ENCODE results near the gene DTNA.
"Not testable (repeated sequence)": the region's sequence is repeated elsewhere in the genome, so short reads cannot be mapped to it uniquely, and the experiment has no call there.

DTNA gene

DNA sequence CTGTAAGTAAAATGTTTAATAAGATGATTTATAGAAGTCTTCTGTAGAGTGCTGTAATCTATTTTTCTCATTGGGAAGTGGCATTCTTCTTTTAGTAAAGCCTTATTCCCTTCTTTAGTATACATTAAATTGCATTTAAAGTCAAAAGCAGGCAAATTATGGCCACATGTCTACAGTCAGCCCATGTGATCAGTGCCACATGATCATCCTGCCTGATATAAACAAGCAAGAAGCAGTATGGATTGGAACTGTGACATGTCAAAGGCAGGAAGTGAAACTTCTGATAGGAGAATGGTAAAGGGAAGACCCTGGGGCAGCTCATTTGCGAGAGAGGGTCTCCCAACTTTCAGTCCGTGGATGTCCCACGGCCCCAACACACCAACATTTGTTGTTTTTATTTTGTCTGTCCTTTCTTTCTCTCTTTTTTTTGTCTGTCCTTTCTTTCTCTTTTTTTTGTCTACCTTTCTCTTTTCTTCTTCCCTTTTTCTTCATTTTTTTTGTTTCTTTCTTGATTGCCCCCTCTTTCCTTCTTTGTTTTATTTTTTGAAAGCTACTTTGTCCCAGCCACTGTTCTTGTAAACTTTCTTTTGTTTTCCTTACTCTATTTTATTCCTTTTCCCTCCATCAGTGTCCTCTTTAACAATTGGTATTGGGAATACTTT is 154.9 kb downstream of the DTNA start:
- no peak for DNase-seq

DNA sequence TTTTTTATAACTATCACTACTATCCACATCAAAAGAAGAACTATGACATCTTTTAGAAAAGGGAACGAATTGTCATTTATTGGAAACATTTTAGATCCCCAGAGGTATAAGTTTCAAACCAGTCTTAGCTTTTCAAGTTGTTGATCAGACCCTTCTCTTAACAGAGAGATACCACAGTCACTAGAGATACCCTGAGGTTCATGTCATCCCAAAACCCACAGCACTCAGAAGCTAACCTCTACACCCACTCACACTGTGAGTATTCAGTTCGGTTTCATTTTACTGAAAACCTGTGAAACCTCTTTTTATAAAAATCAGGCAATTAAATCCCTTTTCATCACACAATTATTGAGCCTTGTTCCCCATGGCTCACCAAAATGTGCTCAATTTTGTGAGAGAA is 156.2 kb downstream of the DTNA start:
- no peak for DNase-seq

DNA sequence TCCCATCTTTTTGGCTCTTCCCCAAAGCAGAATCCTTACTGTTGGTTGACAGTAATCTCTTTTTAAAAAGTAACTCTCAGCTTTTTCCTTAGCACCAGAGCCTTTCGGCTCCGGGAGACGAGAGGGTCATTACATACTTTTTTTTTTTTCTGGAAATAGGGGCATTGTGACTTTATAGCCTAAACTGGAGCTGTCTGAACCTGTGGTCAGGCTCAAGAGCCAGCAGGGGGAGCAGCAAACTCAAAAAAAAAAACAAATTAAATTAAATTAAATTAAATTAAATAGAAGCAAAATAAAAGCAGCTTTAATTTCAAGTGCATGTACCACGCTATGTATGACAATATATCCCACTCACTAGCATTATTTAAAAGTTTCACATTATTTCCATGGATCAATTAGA is 156.6 kb downstream of the DTNA start:
- DNase-seq, result no peak

DNA sequence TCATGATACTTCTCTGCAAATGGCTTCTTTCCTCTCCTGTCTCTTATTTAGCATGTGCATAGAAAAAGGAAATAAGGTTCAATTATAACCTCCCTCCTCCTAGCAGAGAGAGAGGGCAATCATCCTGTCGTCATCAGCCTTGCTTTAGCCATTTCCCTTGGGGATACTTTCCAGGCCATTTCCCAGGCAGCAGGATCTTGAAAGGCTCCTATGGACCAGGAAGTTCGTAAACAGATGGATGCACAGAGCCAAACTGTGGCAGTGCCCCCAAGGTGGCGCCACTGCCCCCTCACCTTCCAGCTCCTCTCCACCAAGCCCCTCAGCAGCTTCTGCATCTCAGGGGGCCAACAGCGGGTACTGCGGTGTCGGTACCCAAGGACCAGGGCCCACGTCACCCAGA is 157.4 kb downstream of the DTNA start:
- DNase-seq, result peak; percentile 81

DNA sequence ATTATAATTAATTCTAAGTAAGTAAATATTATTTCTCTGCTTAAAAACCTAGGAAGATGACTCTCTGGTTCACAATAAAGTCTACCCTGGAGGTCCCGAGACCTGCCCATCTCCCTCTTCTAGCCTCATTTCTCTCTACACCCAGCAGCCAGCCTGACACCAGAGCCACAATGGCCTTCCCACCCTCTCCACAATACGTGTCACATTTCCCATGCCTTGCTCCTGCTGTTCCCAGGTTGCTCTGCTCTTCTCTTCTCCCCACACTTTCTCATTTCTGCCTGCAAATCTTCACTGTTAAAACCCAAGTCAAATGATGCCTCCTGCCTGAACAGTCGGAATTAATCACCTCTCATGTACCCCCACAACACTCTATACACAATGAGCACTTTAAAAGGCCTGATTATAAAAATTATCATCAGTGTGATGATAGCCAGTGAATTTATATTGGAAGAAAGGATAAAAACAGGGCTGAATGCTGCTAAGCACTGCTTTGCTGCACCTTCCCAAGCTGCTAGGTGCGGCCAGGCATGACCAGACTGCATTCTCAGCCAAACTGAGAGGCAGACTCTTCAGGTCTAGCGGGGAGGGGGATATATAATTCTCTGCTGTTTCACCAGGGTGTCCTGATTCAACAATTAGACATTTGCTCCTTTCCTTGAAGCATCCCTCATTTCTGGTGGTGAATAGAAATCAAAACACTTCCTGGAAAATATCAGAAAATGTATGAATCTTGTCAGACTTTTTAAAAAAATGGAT is 160.6 kb downstream of the DTNA start:
- no peak for DNase-seq

DNA sequence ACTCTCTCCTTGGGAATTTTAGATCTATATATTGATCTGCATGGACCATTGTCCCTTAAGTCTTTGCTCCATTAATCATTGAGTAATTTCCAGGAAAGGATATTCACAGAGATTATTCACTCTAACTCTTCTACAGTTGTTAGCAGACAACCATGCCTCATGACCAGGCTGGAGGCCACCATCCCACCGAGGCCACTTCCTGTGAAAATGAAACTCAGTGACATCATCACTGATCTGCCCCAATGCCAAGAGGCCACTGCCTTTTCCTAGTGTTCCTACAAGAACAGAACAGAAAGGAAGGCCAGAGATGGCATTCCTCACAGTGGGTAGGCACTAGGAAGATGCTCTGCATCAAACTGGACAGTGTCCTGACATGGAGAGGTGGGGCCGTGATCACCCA is 161.3 kb downstream of the DTNA start:
- DNase-seq, result no peak

DNA sequence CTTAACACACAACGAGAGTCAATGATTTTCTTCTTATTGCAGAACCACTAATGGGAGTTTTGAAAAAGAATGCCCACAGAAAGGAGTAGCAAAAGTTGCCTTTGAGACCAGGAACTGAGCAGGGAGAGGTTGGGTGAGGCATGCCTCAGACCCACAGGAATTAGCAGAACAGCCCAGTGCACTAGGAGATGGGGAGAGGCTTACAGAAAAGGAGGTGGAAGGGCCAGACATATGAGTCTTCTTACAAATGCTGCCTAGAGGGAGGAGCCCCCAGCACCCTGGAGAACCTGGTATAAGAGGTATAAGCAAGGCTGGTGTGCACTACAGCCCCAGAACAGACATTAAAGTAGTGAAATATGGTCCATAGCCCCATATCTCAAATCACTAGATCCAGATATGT is 162.0 kb downstream of the DTNA start:
- no peak for DNase-seq

DNA sequence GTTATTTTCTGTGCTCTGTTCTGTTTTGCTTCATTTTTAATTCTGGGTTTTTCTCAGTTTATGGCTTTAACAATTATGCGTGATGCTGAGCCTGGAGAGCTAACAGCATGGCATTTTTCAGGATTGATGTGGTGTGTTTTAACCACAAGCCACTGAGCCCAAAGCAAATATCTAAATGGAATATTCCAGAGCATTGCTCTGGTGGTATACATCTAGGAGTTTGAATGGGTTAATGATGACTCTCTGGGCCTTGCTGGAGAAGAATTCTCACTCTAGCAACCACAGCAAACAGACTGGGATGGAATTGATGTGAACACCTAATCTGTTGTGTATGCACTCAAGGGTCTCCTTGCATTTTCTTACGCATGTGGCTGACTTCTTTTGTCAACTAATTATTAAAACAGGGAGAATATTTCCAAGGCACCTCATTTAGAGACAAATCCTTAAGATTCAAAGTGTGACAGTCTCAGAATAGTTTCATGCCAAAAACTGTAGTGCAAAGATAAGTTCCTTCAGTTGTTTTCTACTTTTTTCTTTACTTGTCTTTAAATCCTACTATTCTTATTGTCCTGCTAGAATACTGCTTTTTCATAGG is 164.0 kb downstream of the DTNA start:
- no peak for DNase-seq

DNA sequence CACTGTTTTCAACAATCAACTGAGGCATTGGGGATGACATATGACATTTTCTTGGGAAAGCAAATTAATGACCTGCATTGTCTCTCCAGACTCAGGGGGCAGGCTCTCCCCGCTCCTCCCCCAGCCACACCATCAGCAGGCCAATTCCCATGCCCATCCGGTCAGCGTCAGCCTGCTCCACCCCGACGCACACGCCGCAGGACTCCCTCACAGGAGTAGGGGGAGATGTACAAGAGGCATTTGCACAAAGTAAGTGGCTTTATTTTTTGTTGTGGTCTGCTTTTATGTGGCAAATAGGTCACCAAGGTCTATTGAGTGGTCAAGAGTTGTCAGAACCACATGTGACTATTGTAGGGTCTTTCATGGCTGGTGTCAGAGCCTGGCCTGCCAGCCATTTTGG is 165.1 kb downstream of the DTNA start:
- DNase-seq, result no peak

DNA sequence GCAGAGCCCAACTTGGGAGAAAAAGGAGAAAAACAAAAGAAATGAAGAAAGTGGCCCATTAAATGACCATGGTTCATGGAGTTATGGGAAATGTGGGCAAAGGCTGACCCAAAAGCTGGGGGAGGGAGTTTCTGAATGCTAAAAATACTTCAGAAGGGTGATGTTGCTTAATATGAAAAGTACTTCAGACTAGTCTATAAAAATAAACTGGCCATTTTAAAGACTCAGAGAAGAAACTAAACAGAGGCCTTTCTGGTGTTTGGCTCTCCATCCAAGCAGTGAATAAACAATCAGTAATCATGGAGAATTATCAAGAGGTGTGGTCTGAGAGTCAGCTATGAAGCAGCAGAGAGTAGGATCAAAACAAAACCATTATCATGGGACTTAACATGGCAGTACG is 170.3 kb downstream of the DTNA start:
- DNase-seq, result no peak

DNA sequence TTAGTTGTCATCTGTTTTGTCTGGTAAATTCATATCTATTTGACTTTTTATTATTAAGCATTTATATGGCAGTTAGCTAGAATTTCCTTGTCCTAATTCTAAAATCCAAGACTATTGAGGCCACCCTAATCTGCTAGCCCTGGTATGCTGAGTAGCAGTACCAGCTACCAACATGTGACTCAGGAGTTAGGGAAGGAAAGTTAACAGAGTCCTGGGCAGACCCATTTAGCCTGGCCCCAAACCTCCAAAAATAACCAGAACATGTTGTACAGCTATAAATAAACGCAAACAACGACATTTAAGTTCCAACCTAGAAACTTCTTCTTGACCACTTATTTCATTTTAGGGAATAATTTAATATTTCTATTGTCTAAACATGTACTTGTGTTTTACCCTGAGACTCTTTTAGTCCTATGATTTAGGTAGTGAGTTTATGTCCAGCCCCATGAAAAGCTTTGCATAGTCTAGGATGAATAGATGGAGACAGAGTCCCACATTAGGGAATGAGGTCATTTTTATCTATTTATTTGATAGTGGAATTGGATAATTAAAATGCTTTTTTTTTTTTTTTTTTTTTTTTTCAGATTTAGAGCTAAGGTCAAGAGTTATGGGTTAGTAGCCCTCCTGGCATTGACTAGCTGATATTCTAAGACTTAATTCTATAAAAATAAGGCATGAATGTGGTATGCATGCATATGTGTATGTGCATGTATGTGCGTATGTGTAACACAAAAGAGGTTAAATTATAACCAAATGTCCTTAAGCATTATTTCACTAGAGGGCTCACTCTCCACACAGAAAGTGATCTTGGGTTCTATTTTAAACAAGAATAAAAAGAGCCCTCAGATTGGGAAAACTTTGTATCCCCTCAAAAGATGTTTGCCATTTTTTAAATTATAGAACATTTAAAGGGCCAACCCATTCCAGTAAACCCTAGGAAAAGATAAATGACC is 171.1 kb downstream of the DTNA start:
- DNase-seq, result no peak

DNA sequence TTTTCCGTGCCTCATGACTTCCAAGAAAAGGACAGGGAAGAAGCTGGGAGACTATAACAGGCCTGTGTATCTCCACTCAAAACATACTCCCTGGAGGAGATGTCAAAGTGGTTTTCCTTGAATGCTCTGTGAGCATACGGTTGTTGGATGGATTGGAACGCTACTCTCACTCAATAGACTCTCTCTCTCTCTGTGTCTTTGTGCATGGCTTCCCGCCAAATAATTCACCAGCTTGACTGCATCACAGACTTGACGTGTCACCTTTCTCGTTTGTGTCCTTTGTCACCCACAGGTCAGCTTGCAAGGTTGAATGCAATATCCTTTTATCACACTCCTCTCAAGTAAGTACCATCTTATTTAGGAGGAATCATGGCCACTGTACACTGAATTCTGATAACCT is 174.3 kb downstream of the DTNA start:
- no peak for DNase-seq

DNA sequence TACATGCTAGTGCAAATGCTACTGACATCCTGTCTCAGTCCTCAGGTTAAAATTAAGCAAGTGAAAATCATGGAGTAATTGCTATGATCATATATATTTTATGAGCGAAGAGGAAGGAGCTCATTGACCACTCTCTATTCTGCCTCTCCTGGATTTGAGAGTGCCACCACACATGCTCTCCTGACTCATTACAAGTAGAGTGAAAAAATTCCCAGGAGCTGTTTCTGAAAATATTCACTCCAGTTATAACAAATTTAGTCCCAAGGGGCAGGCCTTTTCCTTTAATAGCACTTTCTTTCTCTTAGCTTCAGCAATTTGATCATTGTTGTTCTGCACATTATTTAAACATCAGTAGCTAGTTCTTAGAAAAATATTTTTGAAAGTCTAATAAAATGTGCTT is 176.1 kb downstream of the DTNA start:
- no peak for DNase-seq

DNA sequence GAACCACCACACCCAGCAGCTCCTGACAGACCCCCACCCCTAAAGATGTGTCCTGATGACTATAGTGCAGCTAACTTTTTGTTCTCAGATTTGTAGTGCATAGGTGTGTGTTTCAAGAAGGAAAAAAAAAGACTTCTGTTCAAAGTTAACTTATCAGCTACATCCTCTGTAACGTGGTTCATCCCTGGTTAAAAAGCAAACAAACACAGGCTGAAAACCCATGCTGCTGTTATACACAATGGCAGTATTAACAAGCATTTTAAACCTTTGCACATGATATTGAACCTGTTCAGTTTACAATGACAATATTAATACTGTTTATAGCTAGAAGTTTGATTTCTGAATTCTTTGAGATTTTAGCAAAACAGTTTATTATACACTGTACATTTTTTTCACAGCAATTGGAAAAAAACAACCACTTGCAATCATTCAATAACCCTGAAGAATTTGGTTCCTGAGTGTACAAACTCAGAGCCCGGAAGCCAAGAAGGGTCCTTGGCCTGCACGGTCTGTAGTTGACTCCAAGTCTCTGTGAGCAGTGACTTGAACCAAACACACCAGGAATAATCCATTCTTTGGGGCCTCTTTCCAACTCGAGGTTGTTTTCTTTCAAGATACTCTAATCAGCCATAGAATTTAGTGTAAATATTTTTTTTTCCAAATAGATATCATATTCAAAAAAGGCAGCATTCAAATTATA is 177.9 kb downstream of the DTNA start:
- no peak for DNase-seq

DNA sequence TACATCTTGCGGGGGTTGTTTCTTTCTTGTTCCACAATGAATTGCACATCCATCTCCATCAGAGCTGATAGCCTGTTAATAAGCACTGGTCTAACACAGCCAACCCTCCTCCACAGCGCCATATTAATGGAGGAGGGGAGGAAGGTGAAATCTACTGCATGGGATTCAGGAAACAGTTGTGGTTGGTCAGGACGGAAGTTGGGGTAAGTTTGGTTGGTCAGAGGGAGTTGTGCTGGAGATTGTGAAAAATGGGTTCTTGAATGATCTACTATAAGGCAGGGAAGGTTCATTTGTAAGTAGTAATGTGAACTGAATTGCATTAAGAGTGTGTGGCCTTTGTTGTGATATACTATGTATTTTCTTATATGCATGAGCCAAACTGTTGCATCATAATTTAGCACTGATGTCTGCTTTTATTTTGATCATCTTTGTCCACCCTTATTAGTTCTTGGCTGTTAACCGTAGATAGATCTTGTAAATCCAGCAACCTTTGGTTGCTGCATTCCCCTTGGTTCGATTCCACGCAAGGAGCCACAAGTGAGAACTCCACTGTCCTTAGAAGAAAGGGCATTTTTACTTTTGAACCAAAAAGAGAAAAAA is 180.5 kb downstream of the DTNA start:
- no peak for DNase-seq

DNA sequence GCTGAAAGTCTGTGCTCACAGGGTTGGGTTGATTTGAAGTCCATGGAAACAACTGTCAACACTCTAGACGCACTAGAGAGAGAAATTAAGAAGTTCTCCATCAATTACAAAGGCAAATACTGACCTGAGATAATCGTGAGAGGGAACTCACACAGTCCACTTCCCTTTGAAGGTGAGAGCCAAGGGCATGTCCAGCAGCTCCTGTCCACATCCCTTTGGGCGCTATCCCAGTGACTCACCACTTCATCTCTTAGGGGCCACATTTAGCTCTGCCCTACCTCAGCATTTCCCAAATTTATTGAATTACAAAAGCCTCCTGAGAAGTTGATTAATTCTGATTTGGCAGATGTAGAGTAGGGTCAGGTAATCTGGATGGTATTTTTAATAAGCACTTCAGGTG is 182.3 kb downstream of the DTNA start:
- no peak for DNase-seq

DNA sequence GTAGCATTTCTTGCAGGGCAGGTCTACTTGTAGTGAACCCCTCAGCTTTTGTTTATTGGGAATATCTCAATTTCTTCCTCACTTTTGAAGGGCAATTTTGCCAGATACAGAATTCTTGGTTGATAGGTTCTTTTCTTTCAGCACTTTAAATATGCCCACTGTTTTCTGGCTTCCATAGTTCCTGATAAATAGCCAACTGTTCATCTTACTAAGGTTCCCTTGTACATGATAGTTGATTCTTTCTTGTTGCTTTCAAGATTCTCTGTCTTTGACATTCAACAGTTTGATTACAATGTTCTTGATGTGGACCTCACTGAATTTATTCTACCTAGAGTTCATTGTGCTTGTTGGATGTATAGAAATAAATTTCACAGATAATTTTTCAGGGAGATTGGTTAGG is 183.1 kb downstream of the DTNA start:
- DNase-seq, result no peak

DNA sequence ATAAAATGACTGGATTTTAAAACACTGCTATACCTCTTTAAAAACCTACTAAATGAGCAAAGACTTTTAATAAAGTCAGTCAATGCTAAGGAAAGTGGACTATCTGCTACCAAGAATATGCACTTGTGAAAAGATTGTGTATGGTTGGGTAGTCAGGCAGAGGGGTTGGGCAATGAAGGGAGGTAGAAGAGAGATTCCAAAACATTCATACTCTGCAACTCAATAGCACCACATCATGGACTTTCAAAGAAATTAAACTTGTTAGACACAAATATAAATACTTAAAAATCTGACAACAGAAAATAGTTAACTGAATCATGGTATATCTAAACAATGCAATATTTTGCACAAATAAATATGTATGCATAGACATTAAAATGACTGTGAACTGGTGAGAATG is 191.2 kb downstream of the DTNA start:
- no peak for DNase-seq

DNA sequence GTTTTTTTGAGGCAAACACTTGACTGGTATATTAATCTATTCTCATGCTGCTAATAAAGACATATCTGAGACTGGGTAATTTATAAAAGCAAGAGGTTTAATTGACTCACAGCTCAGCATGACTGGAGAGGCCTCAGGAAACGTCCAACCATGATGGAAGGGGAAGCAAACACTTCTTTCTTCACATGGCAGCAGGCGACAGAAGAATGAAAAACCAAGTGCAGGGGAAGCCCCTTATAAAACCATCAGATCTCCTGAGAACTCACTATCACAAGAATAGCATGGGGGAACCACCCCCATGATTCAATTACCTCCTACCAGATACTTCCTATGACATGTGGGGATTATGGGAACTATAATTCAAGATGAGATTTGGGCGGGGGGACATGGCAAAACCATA is 194.9 kb downstream of the DTNA start:
- no peak for DNase-seq

DNA sequence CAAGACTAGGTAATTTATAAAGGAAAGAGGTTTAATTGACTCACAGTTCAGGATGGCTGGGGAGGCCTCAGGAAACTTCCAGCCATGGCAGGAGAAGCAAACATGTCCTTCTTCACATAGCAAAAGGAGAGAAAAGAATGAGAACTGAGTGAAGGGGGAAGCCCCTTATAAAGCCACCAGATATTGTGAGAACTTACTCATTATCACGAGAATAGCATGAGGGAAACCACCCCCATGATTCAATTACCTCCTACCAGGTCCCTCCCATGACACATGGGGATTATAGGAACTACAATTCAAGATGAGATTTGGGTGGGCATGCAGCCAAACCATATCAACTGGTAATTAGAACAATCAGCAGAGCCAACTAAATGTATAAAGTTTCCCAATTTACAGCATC is 196.9 kb downstream of the DTNA start:
- not testable (repeated sequence) for DNase-seq

DNA sequence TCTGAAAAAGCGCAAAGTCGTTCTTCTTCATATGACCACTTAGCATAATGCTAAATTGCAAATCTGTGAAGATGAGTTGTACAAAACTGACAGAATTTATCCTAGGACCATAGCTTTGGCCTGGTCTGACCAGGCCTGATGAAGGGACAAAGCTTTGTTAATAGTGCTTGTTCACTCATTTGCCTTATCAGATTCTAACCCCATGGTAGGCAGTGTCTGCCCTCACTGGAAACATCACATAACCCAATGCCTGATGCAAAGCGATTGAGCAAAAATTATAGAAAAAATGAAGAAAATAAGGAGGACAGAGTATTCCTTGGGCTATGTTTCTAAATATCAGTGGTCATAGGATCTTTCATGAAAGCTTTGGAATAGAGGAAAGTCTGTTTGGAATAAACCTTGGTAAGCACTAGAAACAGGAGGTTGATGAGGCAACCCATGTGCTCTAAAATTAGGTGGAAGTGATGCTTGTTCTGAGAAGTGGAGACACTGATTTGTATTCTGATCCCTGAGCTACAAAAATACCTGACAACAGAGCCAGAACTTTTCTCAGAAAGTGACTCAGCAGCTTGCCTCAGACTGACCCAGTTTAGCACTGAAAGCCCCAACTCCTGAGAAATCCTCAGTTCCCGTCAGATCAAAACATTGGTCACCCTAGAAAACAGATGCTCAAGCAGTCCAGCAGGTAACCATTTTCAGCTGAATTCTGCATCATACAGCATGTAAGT is 199.7 kb downstream of the DTNA start:
- no peak for DNase-seq

DNA sequence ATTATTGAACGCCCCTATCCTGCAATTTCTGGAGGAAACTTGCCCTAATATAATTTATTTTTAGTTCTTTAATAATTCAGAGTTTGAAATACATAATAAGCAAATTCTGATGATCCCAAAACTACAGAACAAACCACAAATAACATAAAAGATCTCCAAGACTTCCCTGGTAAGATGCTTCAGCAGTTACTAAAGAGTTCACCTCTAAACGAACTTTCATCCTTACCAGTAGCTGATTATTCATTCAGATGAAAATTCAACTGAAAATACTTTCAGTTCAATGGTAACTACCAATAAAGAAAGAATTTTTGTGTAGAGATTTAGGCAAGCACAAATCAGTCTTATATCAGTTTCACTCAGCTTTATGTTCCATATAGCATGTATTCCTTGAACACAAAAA is 201.0 kb downstream of the DTNA start:
- no peak for DNase-seq

Measured in DMS153 (cell line).